HG02610 (cell line): ENCODE data around the gene SLITRK2.

Experiments used
- ATAC-seq: cut with Tn5 transposase; IDR thresholded peaks from one replicate; pipeline ENCODE4 v1.9.1; 2021; ENCODE audit warnings: mild to moderate bottlenecking, moderate library complexity; ENCODE audit not compliant: unreplicated experiment

SLITRK2 gene

DNA sequence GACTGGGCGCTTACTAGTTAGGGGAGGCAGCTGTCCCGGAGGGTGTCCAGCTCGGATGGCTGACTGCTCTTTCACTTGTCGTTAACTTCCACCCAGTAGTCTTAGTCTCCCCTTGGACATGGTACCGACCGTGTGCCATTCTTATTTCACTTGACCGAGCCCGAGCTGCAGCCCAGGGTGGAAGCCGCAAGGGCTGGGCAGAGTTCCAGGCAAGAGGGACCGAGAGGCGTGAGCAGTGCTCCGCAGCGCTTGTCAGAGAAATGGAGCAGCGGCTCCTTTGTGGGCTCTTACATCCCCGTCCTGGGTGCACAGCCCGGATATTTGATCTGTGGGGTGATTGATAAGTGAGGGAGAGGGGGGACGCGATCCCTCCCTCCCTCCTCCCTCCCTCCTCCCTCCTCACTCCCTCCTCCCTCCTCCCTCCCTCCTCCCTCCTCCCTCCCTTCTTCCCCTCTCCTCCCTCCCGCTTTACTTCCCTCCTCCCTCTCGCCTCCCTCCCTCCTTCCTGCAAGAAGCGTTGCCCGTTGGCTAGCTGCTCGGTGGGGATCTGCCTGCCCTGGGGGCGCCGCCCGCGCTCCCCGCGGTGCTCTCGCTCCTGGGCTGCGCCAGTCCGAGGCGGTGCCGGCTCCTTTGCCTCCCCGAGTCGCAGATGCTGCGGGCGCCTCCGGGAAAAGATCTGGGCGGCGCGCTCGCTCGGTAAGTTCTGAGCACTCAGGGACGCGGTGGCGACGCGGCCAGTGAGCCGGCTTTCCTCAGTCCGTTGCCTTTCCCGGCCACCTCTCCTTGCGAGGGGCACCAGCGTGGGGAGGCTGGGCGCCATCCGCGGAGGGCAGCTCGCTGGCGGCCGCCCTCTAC lies at the start of gene SLITRK2:
Gene SLITRK2, plus strand, starts transcription at position 499 of the 855 bp plus-strand sequence. CDS start 4,597 bp downstream, outside the sequence.
- no peak for ATAC-seq

DNA sequence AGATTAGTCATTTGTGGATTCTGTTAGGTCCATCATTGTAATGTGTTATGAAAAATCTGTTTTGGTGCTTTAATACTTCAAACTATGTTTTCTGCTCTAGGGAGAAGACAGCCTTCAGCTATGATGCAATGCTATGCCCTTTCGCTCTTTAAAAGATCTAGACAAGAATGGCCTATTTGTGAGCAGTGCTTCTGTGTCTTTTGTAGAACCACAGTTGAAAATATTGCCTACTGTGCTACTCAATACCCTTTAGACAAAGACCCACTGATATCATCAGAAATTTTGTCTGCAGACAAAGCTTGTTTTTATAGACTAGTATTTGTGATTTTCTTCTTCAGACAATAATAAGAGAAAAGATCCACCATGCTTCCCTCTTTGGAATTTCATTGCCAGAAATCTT lies 44.6 kb upstream of the SLITRK2 start:
- no peak for ATAC-seq

DNA sequence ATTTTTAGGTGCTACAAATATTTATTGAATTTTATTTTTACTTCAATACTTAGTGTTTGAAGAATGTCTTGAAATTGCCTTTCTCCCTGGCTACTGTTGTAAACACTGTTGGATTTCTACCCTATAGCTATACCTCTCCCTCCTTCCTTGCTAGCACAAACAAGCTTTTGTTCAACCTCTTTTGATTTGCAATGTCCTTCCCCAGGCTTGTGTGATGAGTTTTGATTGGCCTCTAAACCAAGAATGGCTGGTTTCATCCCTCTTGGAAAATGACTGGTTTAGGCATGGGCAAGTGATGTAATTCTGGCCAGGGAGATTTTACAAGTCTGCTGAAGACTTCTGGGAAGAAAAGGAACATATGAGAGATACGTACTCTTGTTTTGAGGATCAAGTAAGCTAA lies 25.3 kb upstream of the SLITRK2 start:
- no peak for ATAC-seq

- no peak for ATAC-seq
Observed at GRCh38 chrX:145803508-145803907, 14.1 kb upstream of the SLITRK2 start.

DNA sequence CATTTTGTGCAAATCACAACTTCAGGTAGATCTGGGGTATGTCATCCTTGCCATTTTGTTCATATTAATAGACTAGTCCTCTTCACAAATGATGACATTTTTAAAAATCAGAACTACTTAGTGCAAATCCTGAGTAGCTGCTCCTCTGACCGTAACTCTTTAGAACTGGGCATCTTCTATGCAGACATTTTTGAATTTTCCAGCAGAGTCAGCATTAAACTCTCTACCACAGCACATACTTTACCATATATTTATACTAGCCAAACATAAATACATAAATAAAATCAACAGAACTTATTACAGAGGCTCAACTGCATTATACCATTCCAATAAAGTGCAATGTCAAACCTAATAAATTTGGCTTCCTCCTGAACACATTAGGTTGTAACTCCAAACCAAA lies 4.5 kb upstream of the SLITRK2 start:
- ATAC-seq = no peak

GRCh38 chrX:145816601-145817315 lies 871 bp upstream of the SLITRK2 start:
- no peak for ATAC-seq

- ATAC-seq = no peak
Observed at GRCh38 chrX:145818186-145819113, 821 bp downstream of the SLITRK2 start.

- no peak for ATAC-seq
Observed at GRCh38 chrX:145820825-145821224, 3.2 kb downstream of the SLITRK2 start.

DNA sequence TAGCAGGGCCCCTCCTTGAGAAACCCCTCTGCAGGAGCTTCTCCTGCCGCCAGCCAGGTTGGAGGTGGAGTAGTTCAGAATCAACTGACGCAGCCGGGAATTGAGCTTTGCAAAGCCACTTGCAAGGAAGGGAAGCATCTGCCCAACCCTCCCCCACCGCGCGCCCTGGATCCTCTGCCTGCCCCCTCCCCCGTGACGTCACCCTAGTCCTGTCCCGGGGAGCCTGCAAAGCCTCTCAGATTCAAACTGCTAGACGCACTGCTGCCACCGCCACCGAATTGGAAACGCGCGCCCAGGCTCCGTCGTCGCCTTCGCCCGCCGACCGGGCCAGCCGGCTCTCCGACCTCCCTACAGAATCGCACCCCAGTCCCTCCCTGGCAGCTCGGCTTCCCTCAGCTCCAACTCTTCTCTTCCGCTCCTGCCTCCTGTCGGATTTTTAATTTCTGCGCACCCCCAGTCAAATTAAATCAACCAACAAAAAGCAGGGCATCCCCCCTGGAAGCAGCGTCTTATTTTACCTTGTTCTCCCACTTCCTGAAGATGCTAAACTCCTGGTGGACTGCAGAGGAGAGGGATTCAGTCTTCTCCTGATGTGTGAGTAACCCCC lies 3.8 kb downstream of the SLITRK2 start:
- no peak for ATAC-seq

DNA sequence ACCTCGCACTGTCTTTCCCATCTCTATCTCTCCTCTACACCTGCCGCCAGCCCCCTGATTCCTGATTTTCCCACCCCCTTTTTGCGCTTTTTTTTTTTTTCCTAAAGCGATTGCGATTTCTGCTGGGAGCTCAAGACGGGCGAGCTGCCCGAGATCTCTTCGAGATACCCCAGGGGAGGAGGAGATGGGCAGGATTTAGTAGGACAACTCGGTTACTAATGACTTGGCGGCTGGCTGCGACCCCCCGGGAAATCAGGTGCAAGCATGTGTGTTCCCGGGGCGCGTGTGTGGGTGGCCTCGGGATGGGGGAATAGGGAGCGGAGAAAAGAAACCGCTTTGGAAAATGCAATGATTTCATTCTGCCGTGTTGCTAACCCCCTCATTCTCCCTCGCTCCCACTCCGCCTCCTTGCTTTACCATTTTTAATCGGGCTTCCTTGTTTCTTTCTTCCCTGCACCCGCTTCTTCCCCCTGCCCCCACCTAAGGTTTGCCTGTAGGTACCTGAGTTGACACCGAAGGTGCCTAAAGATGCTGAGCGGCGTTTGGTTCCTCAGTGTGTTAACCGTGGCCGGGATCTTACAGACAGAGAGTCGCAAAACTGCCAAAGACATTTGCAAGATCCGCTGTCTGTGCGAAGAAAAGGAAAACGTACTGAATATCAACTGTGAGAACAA lies 4.4 kb downstream of the SLITRK2 start:
- ATAC-seq = no peak

DNA sequence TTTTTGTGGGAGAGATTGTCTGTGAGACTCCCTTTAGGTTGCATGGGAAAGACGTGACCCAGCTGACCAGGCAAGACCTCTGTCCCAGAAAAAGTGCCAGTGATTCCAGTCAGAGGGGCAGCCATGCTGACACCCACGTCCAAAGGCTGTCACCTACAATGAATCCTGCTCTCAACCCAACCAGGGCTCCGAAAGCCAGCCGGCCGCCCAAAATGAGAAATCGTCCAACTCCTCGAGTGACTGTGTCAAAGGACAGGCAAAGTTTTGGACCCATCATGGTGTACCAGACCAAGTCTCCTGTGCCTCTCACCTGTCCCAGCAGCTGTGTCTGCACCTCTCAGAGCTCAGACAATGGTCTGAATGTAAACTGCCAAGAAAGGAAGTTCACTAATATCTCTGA lies 5.5 kb downstream of the SLITRK2 start:
- no peak for ATAC-seq

DNA sequence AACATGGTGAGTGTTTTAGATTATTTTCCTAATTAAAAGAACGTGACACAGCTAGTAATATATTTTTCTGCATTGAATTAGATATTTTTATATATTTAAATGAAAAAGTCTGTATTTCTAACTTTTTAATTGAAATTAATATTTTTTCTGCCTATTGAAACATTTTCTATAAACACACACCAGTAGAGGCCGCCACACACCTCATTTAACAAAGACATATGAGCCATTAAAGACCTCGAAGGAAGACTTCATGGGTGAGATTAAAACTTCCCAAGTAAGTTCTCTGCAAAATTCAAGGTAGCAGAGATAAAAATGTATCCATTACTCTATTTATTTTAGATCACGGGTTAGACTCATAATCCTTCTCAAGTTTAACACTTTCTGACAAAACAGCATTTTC lies 8.3 kb downstream of the SLITRK2 start:
- no peak for ATAC-seq

DNA sequence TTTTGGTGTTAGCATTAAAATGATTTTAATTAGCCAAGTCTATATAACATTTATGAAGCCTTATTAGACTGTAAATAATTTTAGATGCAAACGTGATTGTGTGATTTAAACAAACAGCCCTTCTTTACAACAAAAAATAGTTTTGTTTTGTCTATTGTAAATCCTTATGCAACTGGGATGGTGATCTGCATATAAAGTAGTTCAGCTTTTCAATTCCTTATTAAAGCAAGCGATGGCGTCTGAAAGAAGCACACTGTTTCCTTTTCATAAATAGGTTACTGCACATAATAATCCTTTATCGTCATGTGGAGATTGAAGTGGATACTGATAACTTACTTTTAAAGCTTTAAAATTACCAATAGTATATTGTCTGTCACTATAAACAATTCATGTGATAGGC lies 8.8 kb downstream of the SLITRK2 start:
- ATAC-seq = no peak

DNA sequence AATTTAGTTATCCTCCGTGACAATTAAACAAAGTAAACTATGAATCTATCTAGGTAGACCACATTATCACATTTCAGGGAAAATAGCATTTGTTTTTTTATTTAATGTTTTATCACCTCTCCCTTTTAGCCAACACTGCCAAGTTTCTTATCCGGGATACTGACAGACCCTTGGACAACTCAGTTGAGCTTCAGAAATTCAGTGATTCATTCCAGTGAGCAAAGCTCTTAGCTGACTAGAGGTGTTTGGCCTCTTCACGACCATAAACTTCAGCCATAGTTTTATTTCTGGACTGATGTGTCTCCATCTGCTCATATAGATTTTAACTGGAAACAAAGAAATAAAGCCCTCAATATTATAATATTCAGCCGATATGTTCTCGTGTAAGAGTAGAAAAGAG lies 15.2 kb downstream of the SLITRK2 start:
- no peak for ATAC-seq

GRCh38 chrX:145840531-145840930 lies 22.9 kb downstream of the SLITRK2 start:
- no peak for ATAC-seq

DNA sequence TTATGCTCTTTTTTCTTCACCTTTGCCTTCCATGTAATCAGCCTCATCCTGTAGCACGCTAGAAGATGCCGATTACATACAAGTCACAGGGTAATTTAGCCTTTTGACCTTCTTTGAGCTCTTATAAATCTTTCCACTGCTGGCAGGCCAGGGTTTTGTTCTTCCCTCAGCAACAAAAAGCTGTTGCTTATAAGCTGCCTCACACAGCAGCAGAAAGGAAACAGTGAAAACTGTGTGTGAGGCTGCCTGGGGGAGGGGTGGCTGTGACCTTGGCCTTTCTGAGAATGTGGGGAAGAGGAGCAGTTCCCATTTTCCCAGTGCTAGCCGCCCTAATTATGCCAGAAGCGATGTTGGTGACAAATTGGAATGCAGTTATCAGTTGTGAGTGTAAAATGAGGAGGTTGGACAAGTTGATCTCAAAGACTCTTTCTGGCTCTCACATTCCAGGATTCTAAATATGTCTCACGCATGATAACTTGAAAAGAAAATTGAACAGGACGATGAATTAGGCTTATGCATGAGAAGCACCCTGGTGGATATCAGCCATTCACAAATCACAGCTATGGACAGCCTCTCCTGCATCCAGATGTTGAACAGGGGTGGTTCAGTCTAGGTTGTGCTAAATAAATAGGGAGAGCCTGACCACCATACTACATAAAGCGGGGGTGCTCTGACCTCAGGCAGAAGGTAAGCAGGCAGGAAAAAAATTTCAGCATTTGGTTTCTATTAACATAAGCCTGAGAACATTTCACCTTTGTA lies 25.7 kb downstream of the SLITRK2 start:
- ATAC-seq = no peak

- no peak for ATAC-seq
Observed at GRCh38 chrX:145844886-145845285, 27.3 kb downstream of the SLITRK2 start.

- ATAC-seq = no peak
Observed at GRCh38 chrX:145848448-145848847, 30.8 kb downstream of the SLITRK2 start.

- no peak for ATAC-seq
Observed at GRCh38 chrX:145848857-145849256, 31.2 kb downstream of the SLITRK2 start.
